A673 (cell line): ENCODE measurements around the gene ANKLE1. TPM values are rescaled to one million over a fixed set of nuclear protein-coding genes. Genes with fewer than 3 reads are reported as not detected.

Experiments
- BruUV-seq: library from RNA; stranded (reverse); fragments of 400-500 nt; replicated peaks from 2 replicates; lab custom pipeline; 2021; lab: Mats Ljungman, UMichigan
- CTCF ChIA-PET: fragments of 300-600 bp; sonication (Branson Sonifier 250); formaldehyde crosslinking; loops from one replicate; lab custom pipeline; 2022; ENCODE audit warnings: antibody characterized with exemption; lab: Charles Lee
- POLR2A ChIA-PET: fragments of 300-600 bp; sonication (Branson Sonifier 250); formaldehyde crosslinking; loops from one replicate; lab custom pipeline; 2022; ENCODE audit warnings: antibody characterized with exemption; ENCODE audit not compliant: low non-redundant PET; lab: Charles Lee
- DNase-seq: peaks from one replicate; pipeline ENCODE4 v3.0.0-alpha.2; 2015; ENCODE audit warnings: low spot score
- H3K27ac ChIP-seq: fragments of 200-600 bp; sonication (generic); 2 replicates; pipeline ENCODE4 v1.5.1; 2016; ENCODE audit warnings: mixed run types, low read depth, mild to moderate bottlenecking, mixed read lengths, antibody characterized with exemption, low read length; ENCODE audit not compliant: poor library complexity, severe bottlenecking
- H3K27me3 ChIP-seq: fragments of 200-600 bp; sonication (generic); replicated peaks from 2 replicates; pipeline ENCODE4 v1.6.1; 2017; ENCODE audit warnings: mixed run types, low read depth, mild to moderate bottlenecking, mixed read lengths, antibody characterized with exemption, low read length; ENCODE audit not compliant: insufficient read depth, poor library complexity
- H3K36me3 ChIP-seq: fragments of 200-600 bp; sonication (generic); 2 replicates; pipeline ENCODE4 v1.6.1; 2016; ENCODE audit warnings: mixed run types, mild to moderate bottlenecking, mixed read lengths, antibody characterized with exemption, low read length; ENCODE audit not compliant: insufficient read depth, poor library complexity, severe bottlenecking
- H3K4me1 ChIP-seq: fragments of 200-600 bp; sonication (generic); 2 replicates; pipeline ENCODE4 v1.6.1; 2017; ENCODE audit warnings: mixed run types, mild to moderate bottlenecking, mixed read lengths, antibody characterized with exemption, low read length; ENCODE audit not compliant: insufficient read depth, poor library complexity, severe bottlenecking
- H3K4me3 ChIP-seq: fragments of 200-600 bp; sonication (generic); 2 replicates; pipeline ENCODE4 v1.5.1; 2016; ENCODE audit warnings: low read depth, mixed run types, mild to moderate bottlenecking, mixed read lengths, low read length; ENCODE audit not compliant: poor library complexity, severe bottlenecking
- H3K9me3 ChIP-seq: fragments of 200-600 bp; sonication (generic); 2 replicates; pipeline ENCODE4 v1.6.1; 2016; ENCODE audit warnings: mixed run types, low read depth, mild to moderate bottlenecking, mixed read lengths, antibody characterized with exemption, low read length; ENCODE audit not compliant: poor library complexity, severe bottlenecking
- EZH2 ChIP-seq: fragments of 200-600 bp; sonication (generic); IDR thresholded peaks from 2 replicates; pipeline ENCODE4 v1.6.1; 2017; ENCODE audit warnings: borderline replicate concordance, low read depth, mild to moderate bottlenecking, mixed read lengths, antibody characterized with exemption, low read length; ENCODE audit not compliant: poor library complexity, severe bottlenecking
- intact Hi-C: fragments of 100-400 bp; cut with micrococcal nuclease; formaldehyde crosslinking; loops from one replicate; pipeline ENCODE4 v1.10.0; 2022; ENCODE audit not compliant: unreplicated experiment
- total RNA-seq: library from RNA; stranded (reverse); gene quantifications from 2 replicates; pipeline ENCODE4 v1.2.3, GENCODE V29; 2021
- TF ChIP-seq, protein P1 (sequence below): fragments of 300-800, 200-600 bp; sonication (generic); conservative IDR thresholded peaks from 2 replicates; pipeline ENCODE4 v1.5.1; 2017; ENCODE audit warnings: low read depth, mild to moderate bottlenecking, antibody characterized with exemption, low read length, moderate library complexity, mixed read lengths

ANKLE1 gene
- total RNA-seq, 1 experiment from 2014 or later = 17.5 TPM

DNA sequence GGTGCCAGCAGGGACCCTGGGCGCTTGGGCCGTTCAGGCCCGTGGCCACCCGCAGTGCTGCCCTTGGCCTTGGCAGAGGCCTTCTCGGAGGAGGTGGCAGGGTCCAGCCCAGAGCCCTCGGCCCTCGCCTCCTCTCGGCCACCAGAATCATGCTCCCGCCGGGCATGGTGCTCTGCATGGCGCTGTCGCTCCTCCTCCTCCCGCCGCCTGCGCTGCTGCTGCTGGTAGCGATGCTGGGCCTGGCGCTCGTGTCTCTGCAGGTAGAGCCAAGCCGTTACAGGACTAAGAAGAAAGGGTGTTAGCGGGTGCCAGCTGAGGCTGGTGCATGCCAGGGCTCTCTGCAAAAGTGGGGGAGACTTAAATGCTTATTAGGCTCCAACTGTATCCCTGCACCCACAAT is 43.4 kb downstream of the ANKLE1 start:
- POLR2A ChIA-PET = no interaction called here
- Histone ChIP-seq H3K4me1 (no peaks in the 10 kb centered on the region), H3K9me3 (no peaks in the 10 kb centered on the region), H3K27ac (no peak overlapping the region), H3K27me3 (no peaks in the 10 kb centered on the region), H3K4me3 (no peak overlapping the region), H3K36me3 (peaks cover 17% of the 10 kb centered on the region)
- no peak for TF ChIP-seq EZH2
- TF ChIP-seq, protein P1, sequence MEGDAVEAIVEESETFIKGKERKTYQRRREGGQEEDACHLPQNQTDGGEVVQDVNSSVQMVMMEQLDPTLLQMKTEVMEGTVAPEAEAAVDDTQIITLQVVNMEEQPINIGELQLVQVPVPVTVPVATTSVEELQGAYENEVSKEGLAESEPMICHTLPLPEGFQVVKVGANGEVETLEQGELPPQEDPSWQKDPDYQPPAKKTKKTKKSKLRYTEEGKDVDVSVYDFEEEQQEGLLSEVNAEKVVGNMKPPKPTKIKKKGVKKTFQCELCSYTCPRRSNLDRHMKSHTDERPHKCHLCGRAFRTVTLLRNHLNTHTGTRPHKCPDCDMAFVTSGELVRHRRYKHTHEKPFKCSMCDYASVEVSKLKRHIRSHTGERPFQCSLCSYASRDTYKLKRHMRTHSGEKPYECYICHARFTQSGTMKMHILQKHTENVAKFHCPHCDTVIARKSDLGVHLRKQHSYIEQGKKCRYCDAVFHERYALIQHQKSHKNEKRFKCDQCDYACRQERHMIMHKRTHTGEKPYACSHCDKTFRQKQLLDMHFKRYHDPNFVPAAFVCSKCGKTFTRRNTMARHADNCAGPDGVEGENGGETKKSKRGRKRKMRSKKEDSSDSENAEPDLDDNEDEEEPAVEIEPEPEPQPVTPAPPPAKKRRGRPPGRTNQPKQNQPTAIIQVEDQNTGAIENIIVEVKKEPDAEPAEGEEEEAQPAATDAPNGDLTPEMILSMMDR = no peak
- BruUV-seq = no TSS peak
- no peak for DNase-seq
- intact Hi-C loops = no loop called here
- CTCF ChIA-PET = no interaction called here

DNA sequence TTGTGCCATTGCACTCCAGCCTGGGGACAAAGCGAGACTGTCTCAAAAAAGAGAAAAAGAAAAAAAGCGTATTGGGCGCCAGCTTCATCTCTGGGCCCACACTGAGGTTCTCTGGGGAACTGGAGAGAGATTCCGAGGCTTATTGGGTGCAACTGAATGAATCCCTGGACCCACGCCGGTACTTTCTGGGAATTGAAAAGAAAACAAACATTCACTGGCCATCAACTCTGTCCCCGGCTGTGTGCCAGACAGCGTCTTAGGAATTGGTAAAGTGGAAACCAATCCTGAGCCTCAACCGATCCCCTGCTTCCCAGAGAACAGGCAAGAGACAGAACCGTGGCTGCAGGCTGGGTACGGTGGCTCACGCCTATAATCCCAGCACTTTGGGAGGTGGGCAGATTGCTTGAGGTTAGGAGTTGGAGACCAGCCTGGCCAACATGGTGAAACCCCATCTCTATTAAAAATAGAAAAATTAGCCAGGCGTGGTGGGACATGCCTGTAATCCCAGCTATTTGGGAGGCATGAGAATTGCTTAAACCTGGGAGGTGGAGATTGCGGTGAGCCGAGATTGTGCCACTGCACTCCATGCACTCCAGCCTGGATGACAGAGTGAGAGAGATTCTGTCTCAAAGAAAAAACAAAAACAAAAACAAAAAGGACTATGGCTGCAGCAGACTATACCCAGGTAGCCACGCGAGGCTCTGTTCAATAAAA is 44.3 kb downstream of the ANKLE1 start:
- intact Hi-C loops = no loop called here
- BruUV-seq = no TSS peak
- Histone ChIP-seq H3K4me1 (no peaks in the 10 kb centered on the region), H3K9me3 (no peaks in the 10 kb centered on the region), H3K4me3 (no peak overlapping the region), H3K27ac (no peak overlapping the region), H3K36me3 (peaks cover 14% of the 10 kb centered on the region), H3K27me3 (no peaks in the 10 kb centered on the region)
- TF ChIP-seq EZH2 = no peak
- TF ChIP-seq, protein P1 = no peak
- POLR2A ChIA-PET = interaction anchor here (1.0 kb wide), 1 partner anchor 10 kb away, joined by 4 read pairs; no protein-coding TSS in a partner anchor
- DNase-seq = no peak
- CTCF ChIA-PET = no interaction called here

DNA sequence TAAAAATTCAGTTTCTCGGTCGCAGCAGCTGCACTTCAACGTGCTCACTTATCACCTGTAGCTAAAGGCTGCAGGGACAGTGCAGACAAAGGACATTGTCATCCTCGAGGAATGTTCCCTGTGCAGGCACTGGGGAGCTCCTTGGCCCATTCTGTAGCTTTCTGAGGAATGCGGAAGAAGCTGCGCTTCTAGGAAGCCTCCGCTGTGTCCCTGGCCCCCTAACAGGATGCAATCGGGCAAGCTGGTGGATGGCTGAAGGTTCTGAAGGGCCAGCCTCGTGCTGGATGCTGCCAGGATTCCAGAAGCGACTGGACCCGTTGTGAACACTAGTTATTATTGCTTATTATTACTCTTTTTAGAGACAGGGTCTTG is 44.9 kb downstream of the ANKLE1 start:
- DNase-seq = no peak
- no TSS peak for BruUV-seq
- TF ChIP-seq EZH2 = no peak
- TF ChIP-seq, protein P1 = no peak
- Histone ChIP-seq H3K4me1 (no peaks in the 10 kb centered on the region), H3K27ac (no peak overlapping the region), H3K36me3 (peaks cover 14% of the 10 kb centered on the region), H3K4me3 (no peak overlapping the region), H3K27me3 (no peaks in the 10 kb centered on the region), H3K9me3 (no peaks in the 10 kb centered on the region)
- ChIA-PET CTCF (no interaction called here), POLR2A (interaction anchor here (1.0 kb wide), 1 partner anchor 9 kb away, joined by 4 read pairs; no protein-coding TSS in a partner anchor)
- intact Hi-C loops = no loop called here
